Neural progenitor cell (in vitro differentiated cells): ENCODE measurements around the gene AXDND1. TPM values are rescaled to one million over a fixed set of nuclear protein-coding genes. Genes with fewer than 3 reads are reported as not detected.
"Not testable (repeated sequence)": the region's sequence is repeated elsewhere in the genome, so short reads cannot be mapped to it uniquely, and the experiment has no call there.

Source experiments
- DNase-seq: peaks from one replicate; pipeline ENCODE4 v3.0.0-alpha.2; 2016; ENCODE audit warnings: low spot score
- H2AFZ ChIP-seq: fragments of 200-600 bp; sonication (generic); replicated peaks from 2 replicates; pipeline ENCODE4 v1.6.1; 2016; ENCODE audit warnings: antibody characterized with exemption
- H3F3A ChIP-seq: fragments of 200-600 bp; sonication (generic); 2 replicates; pipeline ENCODE4 v1.6.1; 2016; ENCODE audit warnings: antibody characterized with exemption, low read depth
- H3K27ac ChIP-seq: fragments of 200-600 bp; sonication (generic); 2 replicates; pipeline ENCODE4 v1.5.1; 2016; ENCODE audit warnings: mild to moderate bottlenecking
- H3K27me3 ChIP-seq: fragments of 200-600 bp; sonication (generic); 2 replicates; pipeline ENCODE4 v1.6.1; 2016; ENCODE audit warnings: mild to moderate bottlenecking, moderate library complexity
- H3K36me3 ChIP-seq: fragments of 200-600 bp; sonication (generic); 2 replicates; pipeline ENCODE4 v1.5.1; 2016
- H3K4me1 ChIP-seq: fragments of 200-600 bp; sonication (generic); 2 replicates; pipeline ENCODE4 v1.6.1; 2016; ENCODE audit warnings: mixed run types
- H3K4me2 ChIP-seq: fragments of 200-600 bp; sonication (generic); 2 replicates; pipeline ENCODE4 v1.6.1; 2016
- H3K4me3 ChIP-seq: fragments of 200-600 bp; sonication (generic); 2 replicates; pipeline ENCODE4 v1.5.1; 2016
- H3K79me2 ChIP-seq: fragments of 200-600 bp; sonication (generic); 2 replicates; pipeline ENCODE4 v1.6.1; 2016; ENCODE audit warnings: low read depth
- H3K9ac ChIP-seq: fragments of 200-600 bp; sonication (generic); 2 replicates; pipeline ENCODE4 v1.6.1; 2016
- H3K9me3 ChIP-seq: fragments of 200-600 bp; sonication (generic); 2 replicates; pipeline ENCODE4 v1.5.1; 2016; ENCODE audit warnings: low read depth
- H4K20me1 ChIP-seq: fragments of 200-600 bp; sonication (generic); 2 replicates; pipeline ENCODE4 v1.6.1; 2016; ENCODE audit warnings: low read depth
- H3K27ac Mint-ChIP-seq: 3 replicates; pipeline ENCODE4 v1.8.0; 2021; ENCODE audit warnings: mixed read lengths
- H3K27me3 Mint-ChIP-seq: 2 replicates; pipeline ENCODE4 v1.8.0; 2022; ENCODE audit warnings: low read depth, mild to moderate bottlenecking, inconsistent platforms, moderate library complexity, mixed read lengths; ENCODE audit not compliant: insufficient read depth
- H3K36me3 Mint-ChIP-seq: 3 replicates; pipeline ENCODE4 v1.8.0; 2021; ENCODE audit warnings: mixed read lengths
- H3K4me1 Mint-ChIP-seq: 3 replicates; pipeline ENCODE4 v1.8.0; 2021; ENCODE audit warnings: mixed read lengths
- H3K4me3 Mint-ChIP-seq: 3 replicates; pipeline ENCODE4 v1.8.0; 2021; ENCODE audit warnings: mild to moderate bottlenecking, moderate library complexity, mixed read lengths
- H3K9me3 Mint-ChIP-seq: 3 replicates; pipeline ENCODE4 v1.8.0; 2020; ENCODE audit warnings: mixed read lengths
- CTCF ChIP-seq: fragments of 200-600 bp; sonication (generic); IDR thresholded peaks from 2 replicates; pipeline ENCODE4 v1.5.1; 2017; ENCODE audit warnings: antibody characterized with exemption, mild to moderate bottlenecking
- EZH2 ChIP-seq: fragments of 200-600 bp; sonication (generic); IDR thresholded peaks from 2 replicates; pipeline ENCODE4 v1.6.1; 2017; ENCODE audit warnings: antibody characterized with exemption, mild to moderate bottlenecking, moderate library complexity
- EZH2phosphoT487 ChIP-seq: fragments of 200-600 bp; sonication (generic); IDR thresholded peaks from 2 replicates; pipeline ENCODE4 v1.6.1; 2017; ENCODE audit warnings: antibody characterized with exemption
- total RNA-seq: library from RNA; depleted of rRNA; stranded (reverse); fragments of >200 nt; gene quantifications from 2 replicates; pipeline ENCODE4 v1.2.3, GENCODE V29; 2015; ENCODE audit warnings: low replicate concordance

AXDND1 gene
- total RNA-seq, 1 donor from 2014 or later = 0.30 TPM

- H3K36me3 Mint-ChIP-seq = peaks cover 3% of the 10 kb centered on the region
- no peak for DNase-seq
- no peak for TF ChIP-seq EZH2
- no peak for TF ChIP-seq EZH2phosphoT487
- no peak for TF ChIP-seq CTCF
- Histone ChIP-seq H3K4me2 (no peak overlapping the region), H2AFZ (no peak overlapping the region), H3K4me3 (no peak overlapping the region), H3K79me2 (no peaks in the 10 kb centered on the region), H3K27ac (no peak overlapping the region), H3K4me1 (no peaks in the 10 kb centered on the region), H3K36me3 (peaks cover 9% of the 10 kb centered on the region), H3F3A (no peaks in the 10 kb centered on the region), H4K20me1 (no peaks in the 10 kb centered on the region), H3K9me3 (no peaks in the 10 kb centered on the region), H3K9ac (no peak overlapping the region), H3K27me3 (no peaks in the 10 kb centered on the region)
- no peaks in the 10 kb centered on the region for H3K9me3 Mint-ChIP-seq
- H3K27me3 Mint-ChIP-seq = no peaks in the 10 kb centered on the region
- no peak overlapping the region for H3K27ac Mint-ChIP-seq
- H3K4me3 Mint-ChIP-seq = no peak overlapping the region
- H3K4me1 Mint-ChIP-seq = no peaks in the 10 kb centered on the region
These were observed 14.5 kb upstream of the AXDND1 start for GRCh38 chr1:179351281-179351680.

- no peak overlapping the region for H3K4me2 ChIP-seq
- no peaks in the 10 kb centered on the region for H4K20me1 ChIP-seq
- H3K4me1 ChIP-seq = no peaks in the 10 kb centered on the region
- no peak for DNase-seq
- H3K4me3 ChIP-seq = no peak overlapping the region
- Mint-ChIP-seq H3K4me3 (no peak overlapping the region), H3K27me3 (no peaks in the 10 kb centered on the region), H3K36me3 (peaks cover 3% of the 10 kb centered on the region), H3K27ac (no peak overlapping the region), H3K4me1 (no peaks in the 10 kb centered on the region), H3K9me3 (no peaks in the 10 kb centered on the region)
- H3K36me3 ChIP-seq = peaks cover 9% of the 10 kb centered on the region
- H3K9me3 ChIP-seq = no peaks in the 10 kb centered on the region
- no peak overlapping the region for H3K27ac ChIP-seq
- H3F3A ChIP-seq = no peaks in the 10 kb centered on the region
- H3K9ac ChIP-seq = no peak overlapping the region
- no peaks in the 10 kb centered on the region for H3K79me2 ChIP-seq
- TF ChIP-seq CTCF (no peak), EZH2 (no peak), EZH2phosphoT487 (no peak)
- H2AFZ ChIP-seq = no peak overlapping the region
- no peaks in the 10 kb centered on the region for H3K27me3 ChIP-seq
These were observed 13.5 kb upstream of the AXDND1 start for GRCh38 chr1:179352236-179352635.

- H3K4me1 Mint-ChIP-seq = no peaks in the 10 kb centered on the region
- H3K4me3 Mint-ChIP-seq = no peak overlapping the region
These were observed 12.2 kb upstream of the AXDND1 start for GRCh38 chr1:179353546-179353945.

GRCh38 chr1:179361631-179362030, 4.1 kb upstream of the AXDND1 start:
- H3K9ac ChIP-seq, H3K9me3 Mint-ChIP-seq, H3K36me3 Mint-ChIP-seq, H3K27me3 Mint-ChIP-seq, H3K27me3 ChIP-seq, H3K27ac Mint-ChIP-seq, H3F3A ChIP-seq, H2AFZ ChIP-seq, H4K20me1 ChIP-seq, DNase-seq, H3K9me3 ChIP-seq, H3K4me1 ChIP-seq, H3K4me3 ChIP-seq, H3K4me2 ChIP-seq, H3K79me2 ChIP-seq, H3K4me1 Mint-ChIP-seq, H3K4me3 Mint-ChIP-seq, H3K36me3 ChIP-seq, H3K27ac ChIP-seq: not testable (repeated sequence)

More at GRCh38 chr1:179353546-179353945, 12.2 kb upstream of the AXDND1 start:
- Histone ChIP-seq H3K27me3 (no peaks in the 10 kb centered on the region), H3K27ac (no peak overlapping the region), H3K4me2 (no peak overlapping the region), H3K9ac (no peak overlapping the region), H3K4me1 (no peaks in the 10 kb centered on the region), H2AFZ (no peak overlapping the region), H3K79me2 (no peaks in the 10 kb centered on the region), H3K36me3 (peaks cover 9% of the 10 kb centered on the region), H3F3A (no peaks in the 10 kb centered on the region), H4K20me1 (no peaks in the 10 kb centered on the region), H3K4me3 (no peak overlapping the region), H3K9me3 (no peaks in the 10 kb centered on the region)
- no peaks in the 10 kb centered on the region for H3K9me3 Mint-ChIP-seq
- no peaks in the 10 kb centered on the region for H3K27me3 Mint-ChIP-seq
- no peak overlapping the region for H3K27ac Mint-ChIP-seq
- TF ChIP-seq EZH2 (no peak), CTCF (no peak), EZH2phosphoT487 (no peak)
- no peak for DNase-seq
- peaks cover 3% of the 10 kb centered on the region for H3K36me3 Mint-ChIP-seq
